Renal cortical epithelial cell (primary cell): ENCODE results near the gene KCTD10. TPM values are rescaled to one million over a fixed set of nuclear protein-coding genes. Genes with fewer than 3 reads are reported as not detected.

ENCODE experiments used
- DNase-seq: peaks from one replicate; pipeline ENCODE4 v3.0.0-alpha.2; 2011; ENCODE audit warnings: low read depth
- total RNA-seq: library from RNA; depleted of rRNA; stranded (reverse); fragments of >200 nt; gene quantifications from 2 replicates; pipeline ENCODE4 v1.2.3, GENCODE V29; 2014

KCTD10 gene
- total RNA-seq, 1 donor from 2014 or later = 54.0 TPM

- DNase-seq = no peak
These were observed 17.3 kb upstream of the KCTD10 start for GRCh38 chr12:109494348-109494881.

DNA sequence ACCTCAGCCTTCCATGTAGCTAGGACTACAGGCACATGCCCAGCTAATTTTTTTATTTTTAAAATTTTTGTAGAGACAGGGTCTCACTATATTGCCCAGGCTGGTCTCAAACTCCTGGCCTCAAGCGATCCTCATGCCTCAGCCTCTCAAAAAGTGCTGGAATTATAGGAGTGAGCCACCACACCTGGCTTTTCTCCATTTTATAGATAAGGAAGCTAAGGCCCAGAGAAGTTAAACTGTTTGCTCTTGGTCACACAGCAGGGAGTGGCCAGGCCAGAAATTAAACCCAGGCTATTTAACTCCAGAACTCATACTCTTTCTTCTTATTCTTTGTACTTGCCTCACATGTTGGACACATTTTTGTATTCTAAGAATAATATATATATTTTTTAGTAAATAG lies 16.8 kb upstream of the KCTD10 start:
- DNase-seq = no peak

GRCh38 chr12:109493090-109493489 lies 16.0 kb upstream of the KCTD10 start:
- no peak for DNase-seq

- DNase-seq = no peak
These were observed 15.3 kb upstream of the KCTD10 start for GRCh38 chr12:109492371-109492770.

DNA sequence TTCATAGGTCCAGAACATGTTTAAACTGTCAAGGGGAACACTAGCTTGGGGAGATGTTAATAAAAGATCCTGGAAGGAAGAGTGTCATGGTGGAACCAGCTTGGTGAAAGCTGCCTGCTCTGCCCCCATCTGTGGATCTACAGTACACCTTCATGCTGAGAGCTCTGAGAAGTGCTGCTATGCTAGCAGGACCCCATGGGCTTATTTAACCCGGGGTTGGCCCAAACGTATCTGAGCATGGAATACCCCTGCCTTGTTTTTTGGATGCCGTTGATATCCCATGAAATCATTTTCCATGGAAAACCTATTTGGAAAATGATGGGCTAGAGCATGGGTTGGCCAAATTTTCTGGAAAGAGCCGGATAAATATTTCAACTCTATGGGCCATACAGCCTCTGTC lies 14.6 kb upstream of the KCTD10 start:
- no peak for DNase-seq

DNA sequence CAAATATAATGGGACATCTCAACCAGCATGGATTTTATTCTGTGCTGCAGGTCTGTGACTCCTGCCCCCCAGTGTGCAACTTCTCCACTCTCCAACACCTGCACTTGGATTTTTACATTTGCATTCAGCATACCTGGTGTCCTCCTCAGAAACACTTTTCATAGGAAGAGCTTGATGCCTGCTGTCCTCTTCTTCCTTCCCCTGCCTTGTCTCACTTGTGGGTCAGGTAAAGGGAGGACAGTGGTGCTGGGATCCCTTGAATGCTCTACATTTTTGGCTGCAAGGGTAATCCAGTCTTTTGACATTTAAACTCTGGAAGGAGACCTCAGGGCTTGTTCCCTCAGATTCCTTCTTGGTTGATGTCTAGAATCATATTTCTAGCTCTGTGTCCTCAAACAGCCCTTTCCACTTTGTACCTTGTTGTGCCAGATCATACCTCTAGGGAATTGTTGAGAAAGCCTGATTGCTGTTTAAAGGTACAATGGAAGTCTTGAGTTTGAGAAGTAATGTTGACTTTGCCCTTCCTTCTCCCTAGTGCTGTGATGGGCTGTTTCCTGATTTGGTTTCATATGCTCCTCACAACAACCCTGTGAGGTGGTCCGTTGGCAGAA lies 13.0 kb upstream of the KCTD10 start:
- DNase-seq = no peak

GRCh38 chr12:109489016-109489954 lies 12.2 kb upstream of the KCTD10 start:
- DNase-seq = no peak

- no peak for DNase-seq
These were observed 11.1 kb upstream of the KCTD10 start for GRCh38 chr12:109488051-109488665.

GRCh38 chr12:109487181-109488050 lies 10.3 kb upstream of the KCTD10 start:
- no peak for DNase-seq

GRCh38 chr12:109485201-109485600 lies 8.1 kb upstream of the KCTD10 start:
- DNase-seq = no peak

GRCh38 chr12:109483346-109483745 lies 6.2 kb upstream of the KCTD10 start:
- DNase-seq = no peak

GRCh38 chr12:109482894-109483293 lies 5.8 kb upstream of the KCTD10 start:
- DNase-seq = no peak

- DNase-seq = no peak
These were observed 5.4 kb upstream of the KCTD10 start for GRCh38 chr12:109482491-109482890.

- DNase-seq = no peak
These were observed 4.8 kb upstream of the KCTD10 start for GRCh38 chr12:109481863-109482262.

DNA sequence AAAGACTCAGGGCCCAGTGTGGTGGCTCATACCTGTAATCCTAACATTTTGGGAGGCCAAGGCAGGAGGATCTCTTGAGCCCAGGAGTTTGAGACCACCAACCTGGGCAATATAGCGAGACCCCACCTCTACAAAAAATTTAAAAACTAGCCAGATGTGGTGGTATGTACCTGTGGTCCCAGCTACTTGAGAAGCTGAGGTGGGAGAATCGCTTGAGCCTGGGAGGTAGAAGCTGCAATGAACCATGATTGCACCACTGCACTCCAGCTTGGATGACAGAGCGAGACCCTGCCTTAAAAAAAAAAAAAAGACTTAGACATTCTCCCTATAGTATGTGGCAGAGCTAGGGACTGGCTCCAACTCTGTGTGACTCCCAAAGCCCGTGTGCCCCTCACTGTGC lies 3.3 kb upstream of the KCTD10 start:
- DNase-seq = no peak

- no peak for DNase-seq
These were observed 2.7 kb upstream of the KCTD10 start for GRCh38 chr12:109479761-109480160.

- no peak for DNase-seq
These were observed 839 bp upstream of the KCTD10 start for GRCh38 chr12:109477963-109478315.

- DNase-seq = no peak
These were observed 304 bp downstream of the KCTD10 start for GRCh38 chr12:109476807-109477184.

- peak; percentile 25 for DNase-seq
These were observed 900 bp downstream of the KCTD10 start for GRCh38 chr12:109475993-109476806.

- DNase-seq = no peak
These were observed 2.0 kb downstream of the KCTD10 start for GRCh38 chr12:109475121-109475520.
